ENCODE results near the gene SMIM27.

The SMIM27 gene

DNA sequence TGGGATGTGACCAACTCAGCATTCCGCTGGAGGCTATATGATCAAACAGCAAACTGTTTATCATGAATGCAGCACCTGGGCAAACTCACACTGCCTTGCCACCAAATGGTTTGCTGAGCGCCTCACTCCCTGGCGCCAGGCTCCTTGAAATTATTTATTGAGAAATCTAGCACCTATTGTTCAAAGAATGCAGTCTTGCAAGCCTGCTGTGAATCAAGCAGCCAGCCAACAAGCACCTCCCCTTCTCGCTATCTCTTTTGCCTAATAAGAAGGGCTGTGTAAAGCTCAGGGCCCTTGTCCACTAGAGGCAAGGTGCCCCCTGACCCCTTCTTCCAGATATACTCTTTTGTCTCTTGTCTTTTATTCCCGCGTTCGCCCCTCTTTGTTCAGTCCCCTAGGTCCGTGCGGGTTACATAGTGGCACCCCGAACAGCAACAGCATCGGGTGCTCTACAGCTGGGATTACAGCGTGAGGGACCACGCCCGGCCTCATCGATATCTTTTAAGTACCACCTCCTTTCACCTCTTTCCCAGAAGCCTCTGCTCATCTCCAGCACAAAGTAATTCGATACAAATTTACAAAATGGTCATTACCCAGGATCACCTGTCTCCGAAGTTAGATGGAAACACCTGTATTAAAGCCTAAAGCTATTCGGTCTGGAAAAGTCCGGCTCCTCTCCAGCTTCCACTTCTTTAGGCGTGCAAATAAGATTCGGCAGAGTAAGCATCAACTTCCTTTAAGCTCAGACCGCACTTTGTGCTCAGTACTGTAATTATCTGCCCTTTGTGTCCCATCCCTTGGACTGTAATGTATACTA lies 27.0 kb upstream of the SMIM27 start:
- TF ChIP-seq, protein P1, sequence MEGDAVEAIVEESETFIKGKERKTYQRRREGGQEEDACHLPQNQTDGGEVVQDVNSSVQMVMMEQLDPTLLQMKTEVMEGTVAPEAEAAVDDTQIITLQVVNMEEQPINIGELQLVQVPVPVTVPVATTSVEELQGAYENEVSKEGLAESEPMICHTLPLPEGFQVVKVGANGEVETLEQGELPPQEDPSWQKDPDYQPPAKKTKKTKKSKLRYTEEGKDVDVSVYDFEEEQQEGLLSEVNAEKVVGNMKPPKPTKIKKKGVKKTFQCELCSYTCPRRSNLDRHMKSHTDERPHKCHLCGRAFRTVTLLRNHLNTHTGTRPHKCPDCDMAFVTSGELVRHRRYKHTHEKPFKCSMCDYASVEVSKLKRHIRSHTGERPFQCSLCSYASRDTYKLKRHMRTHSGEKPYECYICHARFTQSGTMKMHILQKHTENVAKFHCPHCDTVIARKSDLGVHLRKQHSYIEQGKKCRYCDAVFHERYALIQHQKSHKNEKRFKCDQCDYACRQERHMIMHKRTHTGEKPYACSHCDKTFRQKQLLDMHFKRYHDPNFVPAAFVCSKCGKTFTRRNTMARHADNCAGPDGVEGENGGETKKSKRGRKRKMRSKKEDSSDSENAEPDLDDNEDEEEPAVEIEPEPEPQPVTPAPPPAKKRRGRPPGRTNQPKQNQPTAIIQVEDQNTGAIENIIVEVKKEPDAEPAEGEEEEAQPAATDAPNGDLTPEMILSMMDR (IDR thresholded peaks at IDR 0.05; ENCODE audit: extremely low read depth, missing control alignments) = no peak
- DNase-seq (ENCODE audit: low spot score) = no peak

DNA sequence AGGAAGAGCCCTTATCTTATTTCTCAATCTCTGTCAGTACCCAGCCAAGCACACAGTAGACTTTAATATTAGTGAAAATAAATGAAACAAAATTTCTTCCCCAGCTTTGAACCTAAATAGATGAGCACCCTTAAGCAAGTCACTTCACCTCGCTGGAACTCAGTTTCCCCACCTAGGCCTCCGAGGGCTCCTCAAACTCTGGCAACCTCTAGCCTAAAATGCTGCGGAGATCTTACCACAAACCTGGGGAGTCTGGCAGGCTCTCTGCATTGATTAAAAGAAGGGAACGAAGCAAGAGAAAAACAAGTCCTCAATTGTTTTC lies 26.5 kb upstream of the SMIM27 start:
- TF ChIP-seq, protein P1 (IDR thresholded peaks at IDR 0.05; ENCODE audit: extremely low read depth, missing control alignments) = no peak
- DNase-seq (ENCODE audit: low spot score) = peak; percentile 9

DNA sequence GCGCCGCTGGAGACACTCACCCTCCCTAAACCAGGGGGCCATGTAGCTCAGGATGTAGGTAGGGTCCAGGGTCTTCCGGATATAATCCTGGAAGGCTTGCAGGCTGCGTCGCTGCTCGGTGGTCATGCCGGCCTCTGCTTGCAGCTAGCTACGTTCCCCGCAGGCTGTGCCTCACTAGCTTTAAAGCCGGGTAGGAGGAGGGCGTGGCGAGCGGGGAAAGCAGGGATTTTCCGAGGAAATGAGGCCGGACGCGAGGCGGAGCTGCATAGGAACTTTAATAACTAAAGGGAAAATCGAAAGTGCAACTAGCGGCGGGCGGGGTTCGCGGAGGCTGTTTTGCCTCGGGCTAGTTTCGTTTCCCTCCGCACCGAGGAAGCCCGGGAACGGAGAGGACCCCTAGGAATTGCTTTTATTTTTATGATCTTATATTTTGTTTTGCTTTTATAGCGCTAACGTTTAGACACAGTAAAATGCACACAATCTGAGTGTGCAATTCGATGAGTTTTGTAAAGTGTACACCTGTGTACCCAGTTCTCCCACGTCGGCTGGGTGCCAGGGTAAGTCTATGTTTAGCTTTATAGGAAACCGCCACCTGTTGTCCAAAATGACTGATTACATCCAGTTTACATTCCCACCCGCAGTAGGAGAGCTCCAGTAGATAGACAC lies 26.0 kb upstream of the SMIM27 start, which contains the start of gene RIGI:
TSS of gene RIGI (minus strand) at position 156 of the 666 bp plus-strand sequence. CDS start at position 126, 30 bp downstream.
- DNase-seq (ENCODE audit: low spot score) = peak; percentile 44
- TF ChIP-seq, protein P1 (IDR thresholded peaks at IDR 0.05; ENCODE audit: extremely low read depth, missing control alignments) = no peak

DNA sequence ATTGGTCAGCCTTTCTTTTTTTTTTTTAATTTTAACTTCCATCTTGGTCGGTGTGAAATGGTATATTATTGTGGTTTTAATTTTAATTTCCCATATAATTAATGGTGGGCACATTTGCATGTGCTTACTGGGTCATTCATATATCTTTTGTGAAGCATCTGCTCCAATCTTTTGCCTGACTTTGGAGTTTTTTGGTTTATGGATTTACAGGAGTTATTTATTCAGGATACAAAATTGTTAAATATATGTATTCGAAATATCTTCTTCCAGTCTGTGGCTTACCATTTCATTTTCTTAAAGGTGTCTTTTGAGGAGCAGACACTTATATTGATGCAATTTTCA lies 25.4 kb upstream of the SMIM27 start:
- no peak for DNase-seq (ENCODE audit: low spot score)
- TF ChIP-seq, protein P1 (IDR thresholded peaks at IDR 0.05; ENCODE audit: extremely low read depth, missing control alignments) = no peak

DNA sequence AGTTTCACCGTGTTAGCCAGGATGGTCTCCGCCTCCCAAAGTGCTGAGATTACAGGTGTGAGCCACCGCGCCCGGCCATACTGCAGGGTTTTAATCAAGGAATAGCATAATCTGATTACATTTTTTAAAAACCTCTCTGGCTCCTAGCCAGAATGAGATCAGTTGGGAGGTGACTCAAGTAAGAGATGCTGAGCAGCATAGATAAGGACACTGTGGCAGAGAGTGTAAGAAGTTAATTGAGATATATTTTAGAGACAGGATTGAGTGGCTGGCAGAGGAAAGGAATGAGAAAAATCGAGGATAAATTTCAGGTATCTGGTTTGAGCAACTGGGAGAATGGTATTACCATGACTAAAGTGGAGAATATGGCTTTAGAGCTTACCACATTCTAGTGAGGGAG lies 18.8 kb upstream of the SMIM27 start:
- TF ChIP-seq, protein P1 (IDR thresholded peaks at IDR 0.05; ENCODE audit: extremely low read depth, missing control alignments) = no peak
- DNase-seq (ENCODE audit: low spot score) = no peak

DNA sequence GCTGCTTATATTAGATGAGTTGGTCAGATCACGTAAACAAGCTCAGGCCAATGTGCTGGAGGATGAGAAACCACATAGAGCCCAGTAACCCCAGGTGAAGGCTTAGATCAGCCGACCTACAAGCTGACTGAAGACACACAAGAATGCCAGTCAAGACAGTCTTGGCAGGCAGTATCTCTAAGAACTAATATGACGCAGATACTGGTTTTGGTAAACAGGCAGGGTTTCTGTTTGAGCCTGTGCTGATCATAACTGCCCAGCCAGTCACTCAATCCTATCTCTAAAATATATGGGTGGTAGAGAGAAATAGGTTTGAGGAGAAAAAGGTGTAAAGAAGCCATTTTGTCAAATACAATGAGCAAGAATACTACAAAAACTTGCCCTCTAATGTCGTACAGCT lies 18.3 kb upstream of the SMIM27 start:
- TF ChIP-seq, protein P1 (IDR thresholded peaks at IDR 0.05; ENCODE audit: extremely low read depth, missing control alignments) = no peak
- DNase-seq (ENCODE audit: low spot score) = no peak

GRCh38 chr9:32543047-32543446 lies 9.1 kb upstream of the SMIM27 start:
- no peak for DNase-seq (ENCODE audit: low spot score)
- TF ChIP-seq, protein P1 (IDR thresholded peaks at IDR 0.05; ENCODE audit: extremely low read depth, missing control alignments) = no peak
